ENCODE data around the gene PRSS57. TPM values are rescaled to one million over a fixed set of nuclear protein-coding genes. Genes with fewer than 3 reads are reported as not detected.

Gene PRSS57
- total RNA-seq, 1 experiment from 2014 or later: not detected

- no peak for ATAC-seq
- CTCF ChIA-PET: no interaction called here
Measured at GRCh38 chr19:688992-689391, 6.3 kb downstream of the PRSS57 start.

GRCh38 chr19:688214-688613 lies 7.0 kb downstream of the PRSS57 start:
- H3K4me1 ChIP-seq (ENCODE audit: control insufficient read depth, insufficient read depth, low read length): no peaks in the 10 kb centered on the region
- intact Hi-C loops (cut with micrococcal nuclease; ENCODE audit: unreplicated experiment): no loop called here
- in situ Hi-C loops (cut with HindIII; ENCODE audit: low pct_unique_long_range_greater_than_20kb, low sequenced_read_pairs): no loop called here
- ChIA-PET POLR2A (no interaction called here), CTCF (no interaction called here)
- no TSS peak for BruUV-seq (replicated peaks)
- no peak for ATAC-seq
- H3K27me3 ChIP-seq (ENCODE audit: control insufficient read depth, insufficient read depth, low read length): no peaks in the 10 kb centered on the region
- TF ChIP-seq REST (IDR thresholded peaks at IDR 0.05; ENCODE audit: insufficient read depth in 1 of 2, low read depth in 2 of 2, low read length in 1 of 2): no peak
- TF ChIP-seq POLR2AphosphoS5 (IDR thresholded peaks at IDR 0.05; ENCODE audit: low read depth, low read length): no peak
- TF ChIP-seq SIN3A (IDR thresholded peaks at IDR 0.05; ENCODE audit: borderline replicate concordance, insufficient read depth, low read depth, low read length): no peak
- no peak for TF ChIP-seq CTCF (IDR thresholded peaks at IDR 0.05)
- TF ChIP-seq TCF7L2 (IDR thresholded peaks at IDR 0.05; ENCODE audit: low read depth, low read length): no peak
- no peak overlapping the region for H3K4me3 ChIP-seq (ENCODE audit: low read depth in 2 of 2, low read length in 2 of 2)
- H3K27ac ChIP-seq (ENCODE audit: low read length): no peak overlapping the region
- DNase-seq (ENCODE audit: low read depth, low spot score): no peak
- no peaks in the 10 kb centered on the region for H3K9me3 ChIP-seq (ENCODE audit: control insufficient read depth, insufficient read depth, low read depth, low read length)
- H3K36me3 ChIP-seq (ENCODE audit: control insufficient read depth, insufficient read depth, low read length): no peaks in the 10 kb centered on the region

More at GRCh38 chr19:688992-689391, 6.3 kb downstream of the PRSS57 start:
- H3K4me1 ChIP-seq (ENCODE audit: control insufficient read depth, insufficient read depth, low read length): no peaks in the 10 kb centered on the region
- no peak overlapping the region for H3K4me3 ChIP-seq (ENCODE audit: low read depth in 2 of 2, low read length in 2 of 2)
- no peaks in the 10 kb centered on the region for H3K36me3 ChIP-seq (ENCODE audit: control insufficient read depth, insufficient read depth, low read length)
- no TSS peak for BruUV-seq (replicated peaks)
- POLR2A ChIA-PET: no interaction called here
- H3K9me3 ChIP-seq (ENCODE audit: control insufficient read depth, insufficient read depth, low read depth, low read length): no peaks in the 10 kb centered on the region
- in situ Hi-C loops (cut with HindIII; ENCODE audit: low pct_unique_long_range_greater_than_20kb, low sequenced_read_pairs): no loop called here
- TF ChIP-seq SIN3A (IDR thresholded peaks at IDR 0.05; ENCODE audit: borderline replicate concordance, insufficient read depth, low read depth, low read length) (no peak), POLR2AphosphoS5 (IDR thresholded peaks at IDR 0.05; ENCODE audit: low read depth, low read length) (no peak), TCF7L2 (IDR thresholded peaks at IDR 0.05; ENCODE audit: low read depth, low read length) (no peak), CTCF (IDR thresholded peaks at IDR 0.05) (no peak), REST (IDR thresholded peaks at IDR 0.05; ENCODE audit: insufficient read depth in 1 of 2, low read depth in 2 of 2, low read length in 1 of 2) (no peak)
- H3K27ac ChIP-seq (ENCODE audit: low read length): no peak overlapping the region
- H3K27me3 ChIP-seq (ENCODE audit: control insufficient read depth, insufficient read depth, low read length): no peaks in the 10 kb centered on the region
- intact Hi-C loops (cut with micrococcal nuclease; ENCODE audit: unreplicated experiment): no loop called here
- DNase-seq (ENCODE audit: low read depth, low spot score): no peak

All from Panc1 (cell line).